B cell (primary cell): Measurements from ENCODE around the gene THNSL1.

Source experiments
- EZH2 ChIP-seq: IDR thresholded peaks from 2 replicates; pipeline ENCODE4 v1.6.1; 2012; ENCODE audit warnings: borderline replicate concordance, low read depth, mild to moderate bottlenecking, moderate library complexity, low read length; ENCODE audit not compliant: insufficient read depth, poor library complexity, severe bottlenecking
- TF ChIP-seq, protein P1 (sequence below): fragments of 200-600 bp; IDR thresholded peaks from one replicate; pipeline ENCODE4 v1.8.0; 2022; ENCODE audit warnings: antibody characterized with exemption, mild to moderate bottlenecking

GRCh38 chr10:25015828-25016375 lies 510 bp upstream of the THNSL1 start, which contains the start of gene ENKUR:
- TF ChIP-seq, protein P1, sequence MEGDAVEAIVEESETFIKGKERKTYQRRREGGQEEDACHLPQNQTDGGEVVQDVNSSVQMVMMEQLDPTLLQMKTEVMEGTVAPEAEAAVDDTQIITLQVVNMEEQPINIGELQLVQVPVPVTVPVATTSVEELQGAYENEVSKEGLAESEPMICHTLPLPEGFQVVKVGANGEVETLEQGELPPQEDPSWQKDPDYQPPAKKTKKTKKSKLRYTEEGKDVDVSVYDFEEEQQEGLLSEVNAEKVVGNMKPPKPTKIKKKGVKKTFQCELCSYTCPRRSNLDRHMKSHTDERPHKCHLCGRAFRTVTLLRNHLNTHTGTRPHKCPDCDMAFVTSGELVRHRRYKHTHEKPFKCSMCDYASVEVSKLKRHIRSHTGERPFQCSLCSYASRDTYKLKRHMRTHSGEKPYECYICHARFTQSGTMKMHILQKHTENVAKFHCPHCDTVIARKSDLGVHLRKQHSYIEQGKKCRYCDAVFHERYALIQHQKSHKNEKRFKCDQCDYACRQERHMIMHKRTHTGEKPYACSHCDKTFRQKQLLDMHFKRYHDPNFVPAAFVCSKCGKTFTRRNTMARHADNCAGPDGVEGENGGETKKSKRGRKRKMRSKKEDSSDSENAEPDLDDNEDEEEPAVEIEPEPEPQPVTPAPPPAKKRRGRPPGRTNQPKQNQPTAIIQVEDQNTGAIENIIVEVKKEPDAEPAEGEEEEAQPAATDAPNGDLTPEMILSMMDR: no peak
- TF ChIP-seq EZH2: no peak
